HEK293T (cell line): ENCODE measurements around the gene INSM2.

Experiments used
- CTCF ChIA-PET: fragments of 350-600 bp; formaldehyde crosslinking; extraction: SDS; loops from one replicate; lab custom pipeline; 2021; ENCODE audit warnings: antibody characterized with exemption, inconsistent platforms; lab: Yijun Ruan, JAX
- POLR2A ChIA-PET: fragments of 350-600 bp; formaldehyde crosslinking; extraction: SDS; loops from one replicate; lab custom pipeline; 2020; ENCODE audit warnings: antibody characterized with exemption, inconsistent platforms; lab: Yijun Ruan, JAX
- DNase-seq: peaks from one replicate; pipeline ENCODE4 v3.0.0; 2012; ENCODE audit warnings: mixed read lengths; ENCODE audit errors: extremely low spot score
- ARNT ChIP-seq: fragments of 450-650 bp; IDR thresholded peaks from 2 replicates; pipeline ENCODE4 v1.6.1; 2017; ENCODE audit warnings: mild to moderate bottlenecking
- BHLHE40 ChIP-seq: fragments of 450-650 bp; IDR thresholded peaks from 2 replicates; pipeline ENCODE4 v1.6.1; 2016; ENCODE audit warnings: mild to moderate bottlenecking, moderate library complexity, borderline replicate concordance
- CTBP1 ChIP-seq: fragments of 450-650 bp; IDR thresholded peaks from 2 replicates; pipeline ENCODE4 v1.6.1; 2016; ENCODE audit warnings: borderline replicate concordance
- ELF4 ChIP-seq: fragments of 450-650 bp; IDR thresholded peaks from 2 replicates; pipeline ENCODE4 v1.6.1; 2017; ENCODE audit warnings: antibody characterized with exemption
- FOXA1 ChIP-seq: fragments of 450-650 bp; IDR thresholded peaks from 2 replicates; pipeline ENCODE4 v1.6.1; 2016; ENCODE audit warnings: mild to moderate bottlenecking
- FOXK2 ChIP-seq: fragments of 450-650 bp; IDR thresholded peaks from 2 replicates; pipeline ENCODE4 v1.6.1; 2016; ENCODE audit warnings: mild to moderate bottlenecking
- FOXM1 ChIP-seq: fragments of 450-650 bp; IDR thresholded peaks from 2 replicates; pipeline ENCODE4 v1.6.1; 2017; ENCODE audit warnings: mild to moderate bottlenecking, borderline replicate concordance
- HDGF ChIP-seq: fragments of 450-650 bp; IDR thresholded peaks from 2 replicates; pipeline ENCODE4 v1.6.1; 2017; ENCODE audit warnings: antibody characterized with exemption, borderline replicate concordance
- L3MBTL2 ChIP-seq: fragments of 450-650 bp; conservative IDR thresholded peaks from 2 replicates; pipeline ENCODE4 v1.6.1; 2016; ENCODE audit warnings: mild to moderate bottlenecking
- LEF1 ChIP-seq: fragments of 450-650 bp; IDR thresholded peaks from 2 replicates; pipeline ENCODE4 v1.6.1; 2017; ENCODE audit warnings: mild to moderate bottlenecking, borderline replicate concordance
- NFRKB ChIP-seq: fragments of 450-650 bp; IDR thresholded peaks from 2 replicates; pipeline ENCODE4 v1.6.1; 2016; ENCODE audit warnings: mild to moderate bottlenecking, moderate library complexity
- PKNOX1 ChIP-seq: fragments of 450-650 bp; IDR thresholded peaks from 2 replicates; pipeline ENCODE4 v1.6.1; 2016
- SP1 ChIP-seq: fragments of 450-650 bp; IDR thresholded peaks from 2 replicates; pipeline ENCODE4 v1.6.1; 2017
- SUZ12 ChIP-seq: fragments of 450-650 bp; IDR thresholded peaks from 2 replicates; pipeline ENCODE4 v1.6.1; 2016; ENCODE audit warnings: mild to moderate bottlenecking
- TARDBP ChIP-seq: fragments of 450-650 bp; IDR thresholded peaks from 2 replicates; pipeline ENCODE4 v1.6.1; 2016
- ZNF384 ChIP-seq: fragments of 450-650 bp; IDR thresholded peaks from 2 replicates; pipeline ENCODE4 v1.6.1; 2016

INSM2 gene

DNA sequence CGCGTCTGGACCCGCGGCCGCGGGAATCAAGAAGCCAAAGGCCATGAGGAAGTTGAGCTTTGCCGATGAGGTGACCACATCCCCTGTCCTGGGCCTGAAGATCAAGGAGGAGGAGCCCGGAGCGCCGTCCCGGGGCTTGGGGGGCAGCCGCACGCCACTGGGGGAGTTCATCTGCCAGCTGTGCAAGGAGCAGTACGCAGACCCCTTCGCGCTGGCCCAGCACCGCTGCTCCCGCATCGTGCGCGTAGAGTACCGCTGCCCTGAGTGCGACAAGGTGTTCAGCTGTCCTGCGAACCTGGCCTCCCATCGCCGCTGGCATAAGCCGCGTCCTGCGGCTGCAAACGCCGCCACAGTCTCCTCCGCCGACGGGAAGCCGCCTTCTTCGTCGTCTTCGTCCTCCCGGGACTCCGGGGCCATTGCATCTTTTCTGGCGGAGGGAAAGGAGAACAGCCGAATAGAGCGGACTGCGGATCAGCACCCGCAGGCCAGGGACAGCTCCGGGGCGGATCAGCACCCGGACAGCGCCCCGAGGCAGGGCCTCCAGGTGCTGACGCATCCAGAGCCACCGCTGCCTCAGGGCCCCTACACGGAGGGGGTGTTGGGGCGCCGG lies 1.0 kb downstream of the INSM2 start:
- POLR2A ChIA-PET, result no interaction called here
- CTCF ChIA-PET, result interaction anchor here (1.3 kb wide), 1 partner anchor 14 kb away, joined by 3 read pairs; no protein-coding TSS in a partner anchor
- peak; percentile 80 for DNase-seq
- TF ChIP-seq NFRKB (no peak), FOXM1 (no peak), LEF1 (no peak), PKNOX1 (no peak), CTBP1 (no peak), L3MBTL2 (no peak), BHLHE40 (no peak), FOXA1 (no peak), SUZ12 (no peak), TARDBP (no peak), FOXK2 (no peak), ZNF384 (no peak), HDGF (no peak), ARNT (no peak), SP1 (no peak), ELF4 (no peak)

DNA sequence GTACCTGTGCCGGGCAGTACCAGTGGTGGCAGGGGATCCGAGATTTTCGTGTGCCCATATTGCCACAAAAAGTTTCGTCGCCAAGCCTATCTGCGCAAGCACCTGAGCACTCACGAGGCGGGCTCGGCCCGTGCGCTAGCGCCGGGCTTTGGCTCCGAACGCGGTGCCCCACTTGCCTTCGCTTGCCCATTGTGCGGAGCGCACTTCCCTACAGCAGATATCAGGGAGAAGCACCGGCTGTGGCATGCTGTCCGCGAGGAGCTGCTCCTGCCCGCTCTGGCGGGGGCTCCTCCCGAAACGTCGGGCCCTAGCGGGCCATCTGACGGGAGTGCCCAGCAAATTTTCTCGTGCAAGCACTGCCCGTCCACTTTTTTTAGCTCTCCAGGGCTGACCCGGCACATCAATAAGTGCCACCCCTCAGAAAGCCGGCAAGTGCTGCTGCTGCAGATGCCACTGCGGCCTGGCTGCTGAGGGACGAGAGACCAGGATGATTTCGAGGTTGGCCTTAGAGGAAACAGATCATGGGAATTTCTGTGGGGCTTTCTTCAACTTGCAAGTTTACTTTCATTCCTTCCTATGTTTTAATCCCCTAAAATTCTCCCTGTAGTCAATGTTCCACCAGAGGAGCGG lies 1.6 kb downstream of the INSM2 start:
- ChIA-PET CTCF (interaction anchor here (1.3 kb wide), 1 partner anchor 14 kb away, joined by 3 read pairs; no protein-coding TSS in a partner anchor), POLR2A (interaction anchor here (1.0 kb wide), 1 partner anchor 291 kb away, joined by 3 read pairs; the partner anchor contains the start of gene BRMS1L)
- DNase-seq, result no peak
- TF ChIP-seq FOXK2, result no peak
- TF ChIP-seq ELF4, result no peak
- no peak for TF ChIP-seq FOXM1
- no peak for TF ChIP-seq ZNF384
- no peak for TF ChIP-seq L3MBTL2
- no peak for TF ChIP-seq SP1
- TF ChIP-seq CTBP1, result no peak
- no peak for TF ChIP-seq LEF1
- TF ChIP-seq HDGF, result no peak
- TF ChIP-seq NFRKB, result no peak
- no peak for TF ChIP-seq FOXA1
- no peak for TF ChIP-seq TARDBP
- no peak for TF ChIP-seq BHLHE40
- no peak for TF ChIP-seq PKNOX1
- TF ChIP-seq SUZ12, result no peak
- no peak for TF ChIP-seq ARNT

DNA sequence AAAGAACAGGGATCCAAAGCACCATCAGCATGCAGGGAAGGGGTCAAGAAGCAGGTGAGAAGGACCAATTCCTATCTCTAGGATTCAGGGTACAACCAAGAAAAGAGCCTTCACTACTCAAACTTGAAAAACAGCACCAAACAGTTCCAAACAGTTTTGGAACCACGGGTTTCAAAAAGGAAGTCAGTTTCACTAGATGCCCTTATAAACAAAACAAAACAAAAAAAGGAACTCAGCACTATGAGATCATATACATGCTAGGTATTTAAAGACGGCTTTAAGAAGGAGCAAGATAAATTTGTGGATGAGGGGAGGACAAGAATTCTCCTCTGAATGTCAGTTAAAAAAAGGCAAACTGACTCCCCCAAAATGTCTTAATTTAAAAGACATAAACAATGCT lies 6.0 kb downstream of the INSM2 start:
- POLR2A ChIA-PET, result no interaction called here

GRCh38 chr14:35543006-35543405 lies 9.0 kb downstream of the INSM2 start:
- ChIA-PET POLR2A (no interaction called here), CTCF (interaction anchor here (1.2 kb wide), 1 partner anchor 9 kb away, joined by 3 read pairs; the partner anchor contains the start of gene INSM2)
- DNase-seq, result no peak
- TF ChIP-seq NFRKB (no peak), SP1 (no peak), ELF4 (no peak), FOXK2 (no peak), FOXM1 (no peak), PKNOX1 (no peak), FOXA1 (no peak), ZNF384 (no peak), BHLHE40 (no peak), L3MBTL2 (no peak), HDGF (no peak), LEF1 (no peak), TARDBP (no peak), CTBP1 (no peak)

More for the DNA sequence above, 6.0 kb downstream of the INSM2 start:
- CTCF ChIA-PET, result no interaction called here
- TF ChIP-seq FOXA1 (no peak), ZNF384 (no peak), HDGF (no peak), FOXM1 (no peak), LEF1 (no peak), BHLHE40 (no peak), NFRKB (no peak), TARDBP (no peak), PKNOX1 (no peak), SP1 (no peak), FOXK2 (no peak), CTBP1 (no peak), ELF4 (no peak), ARNT (no peak)
- DNase-seq, result no peak
